Stimulated activated CD4-positive, alpha-beta T cell treated with anti-CD3 and anti-CD28 coated beads, Interleukin-15, amount 100 ng/mL, for 24 hours (primary cell): ENCODE measurements around the gene ARNT2.

Experiments used
- DNase-seq: peaks from one replicate; pipeline ENCODE4 v3.0.0-alpha.2; 2020

Gene ARNT2

DNA sequence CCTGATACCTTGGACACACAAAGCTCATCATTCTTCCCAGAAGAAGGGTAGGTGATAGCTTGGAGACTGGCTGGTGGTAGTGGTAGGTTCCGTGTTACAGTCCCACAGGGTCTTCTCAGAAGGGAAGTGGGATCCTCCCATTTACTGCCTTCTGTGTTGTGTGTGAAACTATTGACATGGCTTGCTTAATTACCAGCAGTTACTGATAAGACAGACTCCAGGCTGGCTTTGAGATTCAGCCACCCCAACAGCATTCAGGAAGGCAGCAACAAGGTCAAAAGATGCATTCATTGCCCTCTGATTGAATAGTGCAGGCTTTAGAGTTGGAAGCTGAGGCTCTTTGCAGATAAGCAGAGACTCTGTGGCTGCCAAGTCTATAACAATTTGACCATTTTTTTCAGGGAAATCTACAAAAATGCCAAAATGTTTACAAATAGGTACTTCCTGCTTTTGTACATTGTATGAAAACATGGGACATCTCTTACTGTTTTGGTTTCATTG, 7.7 kb downstream of the ARNT2 start:
- no peak for DNase-seq

DNA sequence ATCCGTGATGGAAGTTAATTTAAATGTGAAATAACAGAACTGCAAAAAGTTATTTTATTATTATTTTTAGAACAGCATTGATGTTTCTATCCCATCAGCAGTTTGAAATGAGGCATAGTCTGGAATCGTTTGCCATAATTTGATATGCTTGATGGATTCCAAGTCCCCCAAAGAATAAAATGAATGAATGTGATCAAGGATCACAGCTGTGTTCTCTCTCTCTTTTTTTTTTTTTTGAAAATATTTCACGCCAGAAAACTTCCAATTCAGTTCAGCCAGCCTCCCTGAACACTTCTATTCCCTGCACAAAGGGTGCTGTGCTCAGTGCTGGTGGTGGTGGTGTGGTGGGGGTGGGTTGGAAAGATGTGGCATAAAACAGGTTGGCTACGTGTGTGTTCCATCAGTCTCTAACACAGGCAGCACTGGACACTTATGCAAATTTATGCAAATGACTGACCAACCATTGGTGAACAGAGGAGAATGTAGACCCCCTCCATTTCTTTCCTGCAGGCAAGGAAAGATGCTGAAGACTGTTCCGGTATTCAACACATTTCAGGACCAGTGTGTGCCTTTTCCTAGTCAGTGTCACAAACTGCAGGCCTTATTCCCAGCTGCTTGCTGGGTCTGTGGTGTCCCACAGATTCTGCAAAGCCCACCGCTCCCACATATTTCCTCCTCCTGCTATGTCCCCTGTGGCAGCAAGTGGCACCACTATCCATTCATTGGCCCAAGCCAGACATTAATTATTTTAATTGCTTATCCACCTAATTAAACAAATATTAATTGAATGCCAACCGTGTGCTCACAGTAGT, 10.6 kb downstream of the ARNT2 start:
- DNase-seq: no peak

DNA sequence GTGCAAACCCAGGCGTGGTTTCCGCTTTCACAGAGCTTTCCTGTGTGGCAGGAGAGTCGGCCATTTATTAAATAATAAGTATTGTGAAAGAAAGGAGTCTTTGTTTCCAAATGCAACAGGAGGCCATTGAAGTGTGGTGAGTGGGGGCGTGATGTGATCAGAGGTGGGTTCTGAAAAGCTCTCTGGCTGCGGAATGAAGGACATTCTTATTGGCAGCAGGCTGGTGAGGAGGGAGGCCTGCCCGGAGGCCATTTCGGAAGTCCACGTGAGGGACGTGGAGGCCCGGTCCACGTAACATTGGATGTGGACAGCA, 11.1 kb downstream of the ARNT2 start:
- DNase-seq: no peak

- no peak for DNase-seq
Measured at GRCh38 chr15:80416702-80417101, 12.5 kb downstream of the ARNT2 start.

GRCh38 chr15:80418892-80419537, 14.8 kb downstream of the ARNT2 start:
- DNase-seq: peak; percentile 15

- DNase-seq: no peak
Measured at GRCh38 chr15:80419546-80419945, 15.4 kb downstream of the ARNT2 start.

- DNase-seq: no peak
Measured at GRCh38 chr15:80420658-80421057, 16.5 kb downstream of the ARNT2 start.

- DNase-seq: no peak
Measured at GRCh38 chr15:80423215-80423614, 19.0 kb downstream of the ARNT2 start.

DNA sequence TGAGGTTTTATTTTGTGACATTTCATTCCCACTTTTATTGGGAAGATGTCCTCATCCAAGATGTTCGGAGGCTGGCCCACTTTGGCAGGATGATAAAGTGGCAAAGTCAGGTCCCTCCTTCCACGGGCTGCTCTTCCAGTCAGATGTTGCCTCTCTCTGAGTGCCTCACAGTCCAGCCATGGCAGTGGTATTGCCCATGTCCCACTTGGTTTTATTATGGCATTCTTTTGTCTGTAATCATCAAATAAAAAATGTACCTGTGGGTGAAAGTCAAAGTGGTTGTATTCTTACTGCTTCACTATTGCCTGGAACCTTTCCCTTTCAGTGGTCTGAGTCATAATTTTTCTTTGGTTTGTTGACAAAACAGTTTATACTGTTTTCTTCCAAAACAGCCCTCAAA, 20.2 kb downstream of the ARNT2 start:
- no peak for DNase-seq

DNA sequence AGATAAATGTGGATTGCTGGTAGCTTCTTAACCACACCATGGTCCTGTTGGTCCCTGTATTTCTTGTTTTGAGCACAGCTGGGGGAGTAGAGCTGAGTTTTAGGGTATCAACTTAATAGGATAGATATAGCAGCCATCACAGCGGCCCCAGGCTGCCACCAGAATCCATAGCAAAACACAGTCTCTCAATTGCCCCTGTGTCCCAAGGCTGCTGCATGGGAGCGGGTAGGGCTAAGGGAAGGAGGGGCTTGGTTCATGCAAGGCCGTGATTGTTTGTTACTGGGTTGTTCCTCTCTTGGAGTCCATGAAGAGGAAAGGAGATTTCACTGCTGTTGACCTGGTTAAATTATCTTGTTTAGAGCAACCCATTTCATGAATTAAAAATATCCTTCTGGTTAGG, 22.1 kb downstream of the ARNT2 start:
- DNase-seq: no peak

- no peak for DNase-seq
Measured at GRCh38 chr15:80429964-80430363, 25.8 kb downstream of the ARNT2 start.

GRCh38 chr15:80431635-80432344, 27.6 kb downstream of the ARNT2 start:
- DNase-seq: no peak

DNA sequence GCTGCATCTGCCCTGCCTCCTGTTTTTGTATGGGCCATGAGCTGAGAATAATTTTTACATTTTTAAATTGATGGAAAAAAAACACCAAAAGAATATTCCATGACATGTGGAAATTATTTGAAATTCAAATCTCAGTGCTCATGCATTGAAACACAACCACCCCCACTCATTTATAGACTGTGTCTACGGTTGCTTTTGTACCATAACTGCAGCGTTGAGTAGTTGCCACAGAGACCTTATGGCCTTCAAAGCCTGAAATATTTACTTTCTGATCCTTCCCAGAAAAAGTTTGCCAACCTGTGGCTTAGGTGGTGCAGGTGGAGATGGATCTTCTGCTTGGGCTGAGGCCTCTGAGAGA, 28.1 kb downstream of the ARNT2 start:
- DNase-seq: no peak

- no peak for DNase-seq
Measured at GRCh38 chr15:80433836-80434235, 29.7 kb downstream of the ARNT2 start.

DNA sequence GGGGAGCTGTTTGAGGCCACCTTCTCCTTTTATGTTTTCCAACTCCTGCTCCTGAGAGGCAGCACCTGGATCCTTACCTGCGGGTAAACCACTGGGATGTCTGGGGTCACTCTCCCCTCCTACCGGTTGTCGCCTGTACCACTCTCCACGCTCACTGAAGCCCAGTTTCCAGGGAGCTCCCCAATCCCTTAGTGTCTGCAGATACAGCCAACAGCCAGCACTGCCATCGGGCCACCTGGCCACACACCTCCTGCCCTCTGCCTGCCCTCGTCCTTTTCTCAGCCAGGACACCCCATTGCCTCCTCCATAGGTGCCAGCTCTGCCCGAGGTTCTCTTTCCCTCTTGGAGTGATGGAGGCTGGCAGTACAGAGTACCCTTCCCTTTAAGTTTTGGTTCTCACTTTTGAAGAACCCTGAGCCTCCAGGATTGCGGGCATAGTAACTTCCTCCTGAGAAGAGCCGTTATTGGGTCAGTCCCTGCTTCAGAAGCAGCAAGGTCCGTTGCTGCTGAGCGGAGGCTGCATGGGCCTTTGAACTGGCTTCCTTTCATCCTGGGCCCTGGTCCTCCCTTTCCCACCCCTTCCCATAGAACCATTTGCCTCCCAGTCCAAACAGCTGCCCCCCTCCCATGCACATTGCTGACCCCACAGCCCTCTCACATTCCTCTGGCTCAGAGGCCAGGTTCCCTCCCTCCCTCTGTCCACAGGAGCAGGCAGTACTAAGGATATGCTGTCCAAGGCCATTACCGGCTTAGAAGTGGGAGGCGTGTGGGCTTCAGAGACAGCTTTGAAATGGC, 30.9 kb downstream of the ARNT2 start:
- no peak for DNase-seq

GRCh38 chr15:80436511-80437307, 32.5 kb downstream of the ARNT2 start:
- peak; percentile 25 for DNase-seq

- no peak for DNase-seq
Measured at GRCh38 chr15:80437334-80437891, 33.2 kb downstream of the ARNT2 start.

DNA sequence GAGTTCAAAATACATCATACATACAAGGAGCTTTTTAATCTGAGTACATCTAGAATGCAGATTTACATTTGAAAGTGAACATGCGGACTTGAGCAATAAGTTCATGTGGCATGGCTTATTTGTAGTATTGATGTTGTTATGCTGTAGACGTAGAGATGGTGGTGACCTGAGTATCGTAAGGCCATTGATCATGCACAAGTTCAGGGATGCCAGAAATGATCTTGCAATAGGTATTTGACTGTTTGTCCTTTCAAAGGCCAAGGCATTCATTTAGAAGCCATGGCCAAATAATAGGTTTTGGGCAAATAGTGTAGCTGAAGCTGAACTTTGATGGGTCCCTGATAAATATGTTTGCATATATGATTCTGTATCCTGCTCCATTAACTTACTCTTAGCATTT, 35.0 kb downstream of the ARNT2 start:
- DNase-seq: no peak

DNA sequence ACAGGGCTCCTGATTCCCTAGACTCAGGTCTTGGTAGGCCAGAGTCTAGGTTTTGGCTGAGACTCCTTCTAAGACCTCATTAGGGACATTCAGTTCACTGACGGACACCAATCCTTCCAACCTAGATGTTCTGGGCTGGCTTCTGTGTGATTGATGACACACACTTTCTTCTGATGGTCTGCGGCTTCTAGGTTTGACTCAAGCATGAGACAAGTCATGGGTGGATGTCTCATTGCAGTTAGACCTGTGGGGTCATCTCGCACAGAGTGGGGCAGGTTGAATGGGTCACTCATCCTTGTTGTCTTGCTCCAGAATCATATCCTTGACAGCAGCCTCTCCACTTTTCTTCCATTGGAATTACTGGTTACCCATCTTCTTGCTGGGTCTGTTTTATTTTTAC, 35.8 kb downstream of the ARNT2 start:
- DNase-seq: no peak

DNA sequence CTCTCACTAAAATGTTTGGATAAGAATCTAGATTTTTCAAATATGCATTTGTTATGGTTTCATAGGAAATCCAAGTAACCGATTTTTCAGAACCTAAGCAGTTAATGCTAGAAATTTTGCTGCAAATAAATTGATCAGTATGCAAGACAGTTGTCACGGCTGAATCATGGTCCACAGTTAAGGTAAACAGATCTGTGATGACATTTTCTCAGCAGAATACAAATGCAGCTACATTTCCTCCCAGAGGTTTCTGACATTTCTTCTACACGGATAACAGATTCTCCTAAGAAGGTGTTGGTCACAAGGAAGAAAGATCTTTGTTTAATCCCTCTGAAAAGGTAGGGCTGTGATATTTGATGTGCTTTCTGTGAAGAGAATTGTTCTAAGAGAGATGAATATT, 36.9 kb downstream of the ARNT2 start:
- no peak for DNase-seq

- no peak for DNase-seq
Measured at GRCh38 chr15:80441714-80442113, 37.5 kb downstream of the ARNT2 start.
